HUES64 (cell line): Measurements from ENCODE around the gene GRID1.

ENCODE experiments used
- H3K27ac ChIP-seq: 2 replicates; pipeline ENCODE4 v1.7.0; 2013; ENCODE audit warnings: low read depth, low read length, inconsistent platforms
- H3K27me3 ChIP-seq: 2 replicates; pipeline ENCODE4 v1.6.1; 2013; ENCODE audit warnings: mild to moderate bottlenecking, low read length; ENCODE audit not compliant: insufficient read depth
- H3K36me3 ChIP-seq: 2 replicates; pipeline ENCODE4 v1.6.1; 2013; ENCODE audit warnings: mild to moderate bottlenecking, low read length; ENCODE audit not compliant: insufficient read depth
- H3K4me1 ChIP-seq: 2 replicates; pipeline ENCODE4 v1.6.1; 2013; ENCODE audit warnings: mild to moderate bottlenecking, low read length, moderate library complexity; ENCODE audit not compliant: insufficient read depth
- H3K4me3 ChIP-seq: 2 replicates; pipeline ENCODE4 v1.5.1; 2013; ENCODE audit warnings: mild to moderate bottlenecking, low read length, moderate library complexity
- H3K9ac ChIP-seq: 2 replicates; pipeline ENCODE4 v1.6.1; 2013; ENCODE audit warnings: mild to moderate bottlenecking, low read depth, low read length
- H3K9me3 ChIP-seq: 2 replicates; pipeline ENCODE4 v1.6.1; 2013; ENCODE audit warnings: low read depth, low read length; ENCODE audit not compliant: insufficient read depth
- WGBS: fragments of 150-250, 120-280 bp; methylation state at CpG from one replicate; pipeline ENCODE4 v1.1.7; 2013; ENCODE audit warnings: missing lambda C conversion rate; 5-methylcytosine and 5-hydroxymethylcytosine counted together

The GRID1 gene

GRCh38 chr10:86294346-86295265 lies 72.0 kb downstream of the GRID1 start:
- Histone ChIP-seq H3K36me3 (no peaks in the 10 kb centered on the region), H3K9ac (no peak overlapping the region), H3K4me1 (peaks cover 14% of the 10 kb centered on the region; the same call in 1 of the 2 replicates), H3K27ac (no peak overlapping the region), H3K4me3 (no peak overlapping the region), H3K27me3 (no peaks in the 10 kb centered on the region), H3K9me3 (no peaks in the 10 kb centered on the region)
- 90% methylated on average over 16 of the region's 16 CpGs for WGBS

GRCh38 chr10:86293396-86293791 lies 73.2 kb downstream of the GRID1 start:
- WGBS: 20% methylated on average over 1 of the region's 2 CpGs
- Histone ChIP-seq H3K27ac (peak overlapping the region; percentile 73; the same call in 1 of the 2 replicates), H3K9me3 (no peaks in the 10 kb centered on the region), H3K9ac (no peak overlapping the region), H3K36me3 (no peaks in the 10 kb centered on the region), H3K4me3 (no peak overlapping the region), H3K4me1 (peaks cover 14% of the 10 kb centered on the region; the same call in 1 of the 2 replicates), H3K27me3 (no peaks in the 10 kb centered on the region)

DNA sequence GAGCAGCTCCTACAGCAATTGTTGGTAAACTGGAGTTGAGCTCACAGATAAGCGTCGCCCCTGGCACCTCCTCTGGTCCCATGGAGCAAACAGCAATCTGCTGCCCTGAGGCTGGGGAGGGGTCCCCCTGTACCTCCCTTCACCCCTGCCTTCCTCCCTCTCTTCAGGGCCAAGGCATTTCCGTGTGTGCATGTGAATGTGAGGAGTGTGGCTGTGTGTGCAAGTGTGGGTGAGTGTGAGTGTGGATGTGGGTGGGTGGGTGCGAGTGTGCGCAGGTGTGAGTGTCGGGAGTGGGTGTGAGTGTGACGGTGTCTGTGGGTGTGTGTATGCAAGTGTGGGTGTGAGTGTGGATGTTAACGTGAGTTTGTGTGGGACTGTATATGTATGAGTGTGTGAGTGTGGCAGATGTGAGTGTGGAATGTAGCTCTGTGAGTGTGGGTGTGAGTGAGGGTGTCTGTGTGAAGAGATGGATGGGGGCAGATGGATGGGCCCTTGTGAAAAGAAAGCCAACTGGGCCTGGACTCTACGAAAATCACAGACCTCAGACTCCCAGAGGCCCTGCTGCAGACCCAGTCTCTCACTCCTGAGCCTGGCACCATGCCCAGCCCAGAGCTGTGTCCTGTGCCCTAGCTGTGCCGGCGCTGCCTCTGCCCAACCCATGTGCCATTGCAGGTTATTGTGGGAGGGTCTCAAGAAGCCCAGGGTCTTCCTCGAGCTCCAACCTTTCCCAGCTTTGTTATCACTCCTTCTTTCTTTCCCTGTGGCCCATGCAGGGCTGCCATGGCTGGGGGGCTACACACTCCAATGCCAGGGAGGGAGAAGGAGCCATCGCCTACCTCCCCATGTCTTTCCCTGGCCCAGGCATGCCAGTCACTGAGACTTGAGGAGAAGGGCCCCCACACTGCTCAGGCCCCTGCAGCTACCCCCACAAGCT lies 73.9 kb downstream of the GRID1 start:
- WGBS: 84% methylated on average over 12 of the region's 13 CpGs
- peak overlapping the region; percentile 73; the same call in 1 of the 2 replicates for H3K27ac ChIP-seq

DNA sequence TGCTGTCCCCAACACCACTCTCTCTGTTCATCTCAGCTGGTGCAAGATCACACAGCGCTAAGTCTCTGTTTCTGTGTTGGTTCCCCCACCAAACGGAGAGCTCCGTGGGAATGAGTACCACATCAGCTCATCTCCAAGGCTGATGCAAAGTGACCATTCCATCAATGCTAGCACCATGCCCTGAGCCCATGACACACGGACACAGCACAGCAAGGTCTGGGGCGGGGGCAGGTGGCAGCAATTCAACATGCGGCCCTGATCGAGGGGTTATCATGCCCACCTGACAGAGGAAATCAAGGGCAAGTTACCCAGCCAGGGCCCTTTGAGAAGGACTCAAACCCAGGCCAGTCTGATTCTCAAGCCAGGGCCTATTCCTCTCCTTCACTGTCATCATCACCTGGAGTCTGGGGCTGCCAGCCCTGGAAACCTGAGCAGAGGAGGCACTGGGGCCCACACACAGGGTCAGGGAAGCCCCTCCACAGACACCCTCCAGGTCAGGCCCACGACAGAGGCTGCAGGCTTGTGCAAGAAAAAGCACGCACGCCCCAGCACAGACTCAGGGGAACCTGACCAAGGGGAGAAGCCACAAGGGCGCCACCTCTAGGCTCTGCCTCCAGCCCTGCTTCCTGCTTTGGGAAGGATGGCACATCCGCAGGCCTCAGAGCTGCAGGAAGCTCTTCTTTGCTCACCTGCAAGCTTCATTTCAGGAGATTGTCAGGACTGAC lies 74.8 kb downstream of the GRID1 start:
- Histone ChIP-seq H3K9ac (no peak overlapping the region), H3K36me3 (no peaks in the 10 kb centered on the region), H3K4me3 (no peak overlapping the region), H3K4me1 (peaks cover 14% of the 10 kb centered on the region; the same call in 1 of the 2 replicates), H3K9me3 (no peaks in the 10 kb centered on the region), H3K27ac (no peak overlapping the region), H3K27me3 (no peaks in the 10 kb centered on the region)
- 74% methylated on average over 12 of the region's 12 CpGs for WGBS

More for the DNA sequence above, 73.9 kb downstream of the GRID1 start:
- Histone ChIP-seq H3K27me3 (no peaks in the 10 kb centered on the region), H3K4me3 (no peak overlapping the region), H3K4me1 (peaks cover 14% of the 10 kb centered on the region; the same call in 1 of the 2 replicates), H3K9me3 (no peaks in the 10 kb centered on the region), H3K9ac (0 out of 2 replicates have a peak overlapping the region, but pooled peaks have one; percentile 6), H3K36me3 (no peaks in the 10 kb centered on the region)

- no peaks in the 10 kb centered on the region for H3K27me3 ChIP-seq
- no peak overlapping the region for H3K9ac ChIP-seq
- peaks cover 14% of the 10 kb centered on the region; the same call in 1 of the 2 replicates for H3K4me1 ChIP-seq
- WGBS: 84% methylated on average over 9 of the region's 9 CpGs
- H3K4me3 ChIP-seq: no peak overlapping the region
- no peaks in the 10 kb centered on the region for H3K9me3 ChIP-seq
- no peaks in the 10 kb centered on the region for H3K36me3 ChIP-seq
- H3K27ac ChIP-seq: no peak overlapping the region
Observed at GRCh38 chr10:86290933-86291615, 75.5 kb downstream of the GRID1 start.

DNA sequence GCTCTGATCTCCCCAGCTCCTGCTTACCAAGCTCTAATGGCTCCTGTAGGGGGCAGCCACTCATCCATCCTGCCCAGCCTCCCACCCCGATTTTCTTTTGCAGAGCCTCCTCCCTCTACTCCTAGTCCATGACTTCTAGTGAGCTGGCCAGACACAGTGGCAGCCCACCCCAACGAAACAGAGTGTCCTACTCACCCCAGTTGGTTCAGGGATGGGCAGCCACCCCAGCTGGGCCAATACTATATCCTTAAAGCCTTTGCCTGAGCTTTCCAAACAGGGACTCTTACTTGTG lies 77.1 kb downstream of the GRID1 start:
- WGBS: 78% methylated on average over 2 of the region's 2 CpGs
- no peak overlapping the region for H3K9ac ChIP-seq
- no peak overlapping the region for H3K27ac ChIP-seq
- no peak overlapping the region for H3K4me3 ChIP-seq
- no peaks in the 10 kb centered on the region for H3K9me3 ChIP-seq
- no peaks in the 10 kb centered on the region for H3K36me3 ChIP-seq
- no peaks in the 10 kb centered on the region for H3K27me3 ChIP-seq
- H3K4me1 ChIP-seq: peaks cover 14% of the 10 kb centered on the region; the same call in 1 of the 2 replicates

GRCh38 chr10:86288695-86289576 lies 77.7 kb downstream of the GRID1 start:
- H3K4me1 ChIP-seq: peaks cover 12% of the 10 kb centered on the region; the same call in 1 of the 2 replicates
- H3K36me3 ChIP-seq: no peaks in the 10 kb centered on the region
- H3K27ac ChIP-seq: no peak overlapping the region
- no peak overlapping the region for H3K4me3 ChIP-seq
- H3K9me3 ChIP-seq: no peaks in the 10 kb centered on the region
- H3K9ac ChIP-seq: no peak overlapping the region
- H3K27me3 ChIP-seq: no peaks in the 10 kb centered on the region
- 95% methylated on average over 10 of the region's 10 CpGs for WGBS

- no peaks in the 10 kb centered on the region for H3K27me3 ChIP-seq
- no peaks in the 10 kb centered on the region for H3K36me3 ChIP-seq
- 76% methylated on average over 6 of the region's 6 CpGs for WGBS
- peaks cover 8% of the 10 kb centered on the region; the same call in 1 of the 2 replicates for H3K4me1 ChIP-seq
- H3K27ac ChIP-seq: no peak overlapping the region
- no peak overlapping the region for H3K4me3 ChIP-seq
- no peaks in the 10 kb centered on the region for H3K9me3 ChIP-seq
- H3K9ac ChIP-seq: no peak overlapping the region
Observed at GRCh38 chr10:86287966-86288579, 78.5 kb downstream of the GRID1 start.

DNA sequence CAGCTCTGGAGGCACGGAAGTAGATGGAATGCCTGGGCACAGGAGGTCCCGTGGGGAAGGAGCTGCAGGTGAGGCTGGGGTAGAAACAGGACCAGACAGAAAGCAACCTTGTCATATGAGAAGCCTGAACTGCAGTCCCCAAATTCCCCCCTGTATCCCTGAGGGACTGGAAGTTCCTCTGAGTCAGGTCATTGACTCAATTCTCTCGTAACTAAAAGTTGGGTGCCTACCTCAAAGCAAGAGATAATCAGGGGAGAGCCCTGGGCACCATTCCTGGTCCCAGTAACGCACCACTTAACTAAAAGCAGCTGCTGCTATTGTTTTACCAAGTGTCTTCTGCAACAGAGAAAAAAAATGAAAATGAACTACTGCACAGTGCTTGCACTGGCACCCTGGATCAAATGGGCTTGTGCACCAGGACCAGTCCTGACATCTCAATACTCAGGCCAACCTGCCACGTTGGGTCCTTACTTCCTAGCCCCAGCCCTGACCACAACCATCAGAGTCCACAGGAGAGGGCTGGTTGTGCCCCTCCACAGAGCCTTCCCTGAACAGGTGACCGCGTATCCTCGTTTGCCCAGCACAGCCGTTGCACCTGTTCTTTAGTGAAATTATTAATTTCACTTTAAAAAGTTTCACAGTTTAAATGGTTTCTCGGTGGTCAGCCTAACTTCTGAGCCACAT lies 79.3 kb downstream of the GRID1 start:
- H3K4me1 ChIP-seq: no peaks in the 10 kb centered on the region; the same call in 1 of the 2 replicates
- 93% methylated on average over 10 of the region's 10 CpGs for WGBS

More for the DNA sequence above, 79.3 kb downstream of the GRID1 start:
- Histone ChIP-seq H3K4me3 (no peak overlapping the region), H3K27me3 (no peaks in the 10 kb centered on the region), H3K27ac (no peak overlapping the region), H3K9me3 (no peaks in the 10 kb centered on the region), H3K9ac (no peak overlapping the region), H3K36me3 (no peaks in the 10 kb centered on the region)
